RWPE1 (cell line): ENCODE results near the gene CACNA1B.
"Not testable (repeated sequence)": the region's sequence is repeated elsewhere in the genome, so short reads cannot be mapped to it uniquely, and the experiment has no call there.

Experiments
- CTCF ChIA-PET: fragments of 350-600 bp; sonication (Branson Sonifier 250); formaldehyde crosslinking; extraction: SDS; loops from one replicate; lab custom pipeline; 2021; lab: Yijun Ruan, JAX
- POLR2A ChIA-PET: fragments of 400-600 bp; formaldehyde crosslinking; extraction: SDS; loops from one replicate; lab custom pipeline; 2020; ENCODE audit warnings: antibody characterized with exemption; ENCODE audit not compliant: low non-redundant PET; lab: Yijun Ruan, JAX
- DNase-seq: peaks from one replicate; pipeline ENCODE4 v3.0.0; 2012; ENCODE audit warnings: low spot score
- H3K27ac ChIP-seq: fragments of 450-650 bp; 2 replicates; pipeline ENCODE4 v1.5.1; 2017
- CTCF ChIP-seq: fragments of 450-650 bp; conservative IDR thresholded peaks from 2 replicates; pipeline ENCODE4 v1.5.1; 2017; ENCODE audit warnings: low read depth, mild to moderate bottlenecking

Gene CACNA1B

GRCh38 chr9:137877506-137878122, at the start of gene CACNA1B:
CACNA1B (plus strand) TSS chr9:137877782; CDS start chr9:137877934, 152 bp downstream.
- POLR2A ChIA-PET, H3K27ac ChIP-seq, CTCF ChIA-PET: not testable (repeated sequence)
- DNase-seq: peak; percentile 85

GRCh38 chr9:137827908-137828526, 49.6 kb upstream of the CACNA1B start:
- no peak for DNase-seq
- no peak overlapping the region for H3K27ac ChIP-seq
- CTCF ChIA-PET: no interaction called here
- POLR2A ChIA-PET: no interaction called here
- TF ChIP-seq CTCF: no peak

DNA sequence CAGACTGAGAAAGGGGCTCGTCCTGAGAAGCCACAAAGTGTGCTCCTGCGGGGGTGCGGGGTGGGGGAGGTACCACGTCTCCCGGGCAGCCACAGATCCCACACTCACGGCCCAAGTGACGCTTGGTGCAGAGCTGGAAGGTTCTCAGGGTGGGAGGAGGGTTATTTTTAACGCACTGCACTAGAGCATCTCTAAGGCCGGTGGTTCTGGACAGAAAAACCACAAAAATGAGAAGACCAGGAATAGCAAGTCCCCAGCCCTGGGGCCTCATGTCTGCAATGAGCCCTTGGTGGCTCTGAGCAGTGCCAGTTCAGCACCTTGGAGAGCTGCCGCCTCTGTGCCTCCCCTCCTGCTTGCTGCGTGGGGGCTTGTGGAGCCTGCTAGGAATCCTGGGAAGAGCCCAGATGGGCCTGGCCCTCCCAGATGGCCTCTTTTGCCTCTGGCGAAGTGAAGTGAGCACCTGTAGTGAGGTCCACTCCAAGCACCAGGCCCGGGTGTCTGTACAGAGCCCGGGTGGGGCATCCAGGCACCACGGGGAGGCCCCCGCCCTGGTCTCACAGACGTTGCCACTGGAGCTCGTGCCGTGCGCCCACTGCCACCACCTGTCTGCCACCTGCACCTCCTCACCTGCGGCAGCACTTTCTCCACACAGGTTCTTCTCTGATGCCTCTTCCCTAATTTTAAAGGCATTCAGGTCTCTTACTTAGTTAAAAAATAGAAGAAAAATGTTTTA, 48.9 kb upstream of the CACNA1B start:
- CTCF ChIA-PET: no interaction called here
- no peak overlapping the region for H3K27ac ChIP-seq
- DNase-seq: no peak
- no peak for TF ChIP-seq CTCF
- POLR2A ChIA-PET: no interaction called here

DNA sequence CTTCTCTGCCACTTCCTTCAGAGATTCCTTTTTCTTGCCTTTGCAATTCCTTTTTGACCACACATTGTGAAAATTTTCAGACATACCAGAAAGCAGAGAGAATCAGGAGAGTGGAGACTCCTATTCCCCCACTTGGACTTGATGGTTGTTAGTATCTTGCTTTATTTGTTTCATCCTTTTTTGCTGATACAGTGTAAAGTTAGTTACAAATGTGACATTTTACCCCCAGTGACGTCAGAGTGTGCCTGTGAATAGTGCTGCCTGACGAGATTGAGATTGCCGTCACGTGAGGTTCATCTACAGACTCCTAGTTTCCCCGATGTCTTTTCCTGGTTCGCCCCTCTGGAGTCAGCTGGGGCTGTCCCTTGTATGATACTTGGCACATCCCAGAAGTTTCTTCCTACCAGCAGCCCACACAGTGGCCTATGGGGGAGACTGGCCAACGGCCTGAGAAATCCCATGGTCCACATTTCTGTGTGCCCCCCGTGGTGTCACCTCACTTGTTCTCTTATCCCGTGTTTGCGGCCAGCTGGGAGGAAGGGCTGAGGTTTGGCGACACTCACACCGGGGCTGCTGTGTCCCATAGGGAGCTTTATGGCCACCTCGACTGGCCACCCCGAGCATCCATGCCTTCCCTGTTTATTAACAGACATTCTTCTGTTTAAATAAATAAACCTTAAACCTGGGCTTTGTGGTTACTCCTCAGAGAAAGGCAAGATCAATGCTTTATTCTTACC, 48.2 kb upstream of the CACNA1B start:
- TF ChIP-seq CTCF: no peak
- ChIA-PET POLR2A (no interaction called here), CTCF (no interaction called here)
- H3K27ac ChIP-seq: no peak overlapping the region
- DNase-seq: no peak

GRCh38 chr9:137832191-137832700, 45.3 kb upstream of the CACNA1B start:
- no peak for TF ChIP-seq CTCF
- ChIA-PET CTCF (no interaction called here), POLR2A (no interaction called here)
- no peak for DNase-seq
- no peak overlapping the region for H3K27ac ChIP-seq

DNA sequence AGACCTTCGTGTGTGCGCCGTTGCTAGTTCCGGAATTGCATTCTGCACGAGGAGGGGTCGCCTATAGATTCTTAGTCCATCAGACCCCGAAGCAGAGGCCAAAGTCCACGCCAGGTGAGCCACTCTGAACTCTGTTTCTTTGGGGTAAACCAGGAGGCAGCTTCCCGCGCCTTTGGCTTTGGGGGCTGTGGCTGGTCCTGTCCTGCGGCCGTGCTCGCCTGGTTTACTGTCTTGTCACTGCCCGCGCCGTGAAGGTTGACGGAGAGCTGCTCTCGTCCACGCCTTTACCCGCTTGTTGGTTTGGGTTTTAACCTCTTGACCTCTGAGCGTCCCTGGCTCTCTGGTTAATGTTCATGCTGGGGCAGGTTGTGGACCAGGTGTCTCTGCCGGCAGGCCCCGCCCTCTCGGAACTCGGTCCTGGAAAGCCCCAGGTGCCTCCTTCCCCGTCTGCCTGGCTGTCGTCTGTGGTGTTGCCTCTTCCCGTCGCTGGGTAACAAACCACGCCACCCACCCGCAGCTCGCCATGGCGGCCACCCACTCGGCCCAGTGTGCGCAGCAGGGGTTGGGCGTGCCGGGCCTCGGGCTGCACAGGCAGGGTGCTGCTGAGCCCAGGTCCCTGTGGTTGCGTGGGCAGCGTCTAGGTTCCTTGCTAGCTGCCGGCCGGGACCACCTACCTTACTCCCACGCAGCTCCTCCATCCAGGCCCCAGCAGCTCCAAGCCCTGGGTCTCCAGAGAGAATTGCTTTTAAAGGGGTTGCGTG, 44.6 kb upstream of the CACNA1B start:
- ChIA-PET CTCF (no interaction called here), POLR2A (no interaction called here)
- DNase-seq: no peak

More for the DNA sequence above, 44.6 kb upstream of the CACNA1B start:
- no peak overlapping the region for H3K27ac ChIP-seq
- no peak for TF ChIP-seq CTCF
